AG10803 (cell line): Measurements from ENCODE around the gene NCSTN.

Experiments used
- DNase-seq: peaks from one replicate; pipeline ENCODE4 v3.0.0; 2010; ENCODE audit warnings: low read depth
- H3K4me3 ChIP-seq: 2 replicates; pipeline ENCODE4 v1.5.1; 2011; ENCODE audit warnings: mild to moderate bottlenecking, low read length, control low read depth
- TF ChIP-seq, protein P1 (sequence below): conservative IDR thresholded peaks from 2 replicates; pipeline ENCODE4 v1.5.1; 2011; ENCODE audit warnings: mild to moderate bottlenecking, low read length, control low read depth, inconsistent platforms

The NCSTN gene

DNA sequence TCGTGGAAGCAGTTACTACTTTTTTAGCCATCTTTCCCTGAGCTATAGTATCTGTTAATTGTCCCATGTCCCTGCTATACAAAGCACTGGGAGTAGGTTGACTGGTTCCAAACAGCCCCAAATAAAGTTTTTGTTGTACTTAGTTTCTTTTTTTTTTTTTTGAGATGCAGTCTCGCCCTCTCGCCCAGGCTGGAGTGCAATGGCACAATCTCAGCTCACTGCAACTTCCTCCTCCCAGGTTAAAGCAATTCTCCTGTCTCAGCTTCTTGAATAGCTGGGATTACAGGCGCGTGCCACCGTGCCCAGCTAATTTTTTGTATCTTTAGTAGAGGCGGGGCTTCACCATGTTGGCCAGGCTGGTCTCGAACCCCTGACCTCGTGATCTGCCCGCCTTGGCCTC is 3.3 kb downstream of the NCSTN start:
- DNase-seq = no peak
- TF ChIP-seq, protein P1, sequence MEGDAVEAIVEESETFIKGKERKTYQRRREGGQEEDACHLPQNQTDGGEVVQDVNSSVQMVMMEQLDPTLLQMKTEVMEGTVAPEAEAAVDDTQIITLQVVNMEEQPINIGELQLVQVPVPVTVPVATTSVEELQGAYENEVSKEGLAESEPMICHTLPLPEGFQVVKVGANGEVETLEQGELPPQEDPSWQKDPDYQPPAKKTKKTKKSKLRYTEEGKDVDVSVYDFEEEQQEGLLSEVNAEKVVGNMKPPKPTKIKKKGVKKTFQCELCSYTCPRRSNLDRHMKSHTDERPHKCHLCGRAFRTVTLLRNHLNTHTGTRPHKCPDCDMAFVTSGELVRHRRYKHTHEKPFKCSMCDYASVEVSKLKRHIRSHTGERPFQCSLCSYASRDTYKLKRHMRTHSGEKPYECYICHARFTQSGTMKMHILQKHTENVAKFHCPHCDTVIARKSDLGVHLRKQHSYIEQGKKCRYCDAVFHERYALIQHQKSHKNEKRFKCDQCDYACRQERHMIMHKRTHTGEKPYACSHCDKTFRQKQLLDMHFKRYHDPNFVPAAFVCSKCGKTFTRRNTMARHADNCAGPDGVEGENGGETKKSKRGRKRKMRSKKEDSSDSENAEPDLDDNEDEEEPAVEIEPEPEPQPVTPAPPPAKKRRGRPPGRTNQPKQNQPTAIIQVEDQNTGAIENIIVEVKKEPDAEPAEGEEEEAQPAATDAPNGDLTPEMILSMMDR = no peak

DNA sequence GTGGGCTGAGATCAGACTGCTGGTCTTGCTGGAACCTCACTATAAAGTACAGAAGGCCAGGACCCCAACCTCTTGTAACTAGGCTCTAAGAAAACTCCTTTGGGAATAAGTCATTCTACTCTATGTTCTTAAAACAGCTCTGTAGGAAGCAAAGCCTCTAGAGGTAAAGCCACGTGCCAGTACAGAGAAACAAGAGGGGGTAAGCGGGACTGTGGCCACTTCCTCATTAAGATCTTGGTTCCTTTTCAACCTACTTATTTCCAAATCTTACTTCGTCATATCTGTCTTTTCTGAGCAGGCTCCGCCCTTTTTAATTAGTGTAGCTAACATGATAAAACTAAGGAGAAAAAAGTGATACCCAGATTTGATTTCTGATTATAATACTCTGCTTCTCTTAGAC is 3.8 kb downstream of the NCSTN start:
- H3K4me3 ChIP-seq = no peak overlapping the region
- no peak for DNase-seq
- TF ChIP-seq, protein P1 = no peak

More for the DNA sequence above, 3.3 kb downstream of the NCSTN start:
- no peak overlapping the region for H3K4me3 ChIP-seq

DNA sequence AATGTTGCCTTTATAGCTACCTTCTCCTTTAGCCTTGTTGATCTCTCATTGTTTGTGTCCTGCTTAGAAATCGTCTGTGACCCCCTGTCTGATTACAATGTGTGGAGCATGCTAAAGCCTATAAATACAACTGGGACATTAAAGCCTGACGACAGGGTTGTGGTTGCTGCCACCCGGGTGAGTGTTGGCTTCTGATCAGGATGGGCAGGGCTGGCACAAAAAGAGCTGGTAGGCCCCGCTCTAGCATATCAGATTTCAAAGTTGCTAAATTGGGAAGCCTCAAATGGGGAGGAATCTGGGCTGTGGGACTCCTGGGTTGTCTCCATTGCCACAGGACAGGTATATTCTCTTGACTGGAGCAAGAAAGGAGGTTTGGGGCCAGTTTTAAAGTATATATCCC is 8.4 kb downstream of the NCSTN start:
- TF ChIP-seq, protein P1 = no peak
- H3K4me3 ChIP-seq = no peak overlapping the region
- no peak for DNase-seq

DNA sequence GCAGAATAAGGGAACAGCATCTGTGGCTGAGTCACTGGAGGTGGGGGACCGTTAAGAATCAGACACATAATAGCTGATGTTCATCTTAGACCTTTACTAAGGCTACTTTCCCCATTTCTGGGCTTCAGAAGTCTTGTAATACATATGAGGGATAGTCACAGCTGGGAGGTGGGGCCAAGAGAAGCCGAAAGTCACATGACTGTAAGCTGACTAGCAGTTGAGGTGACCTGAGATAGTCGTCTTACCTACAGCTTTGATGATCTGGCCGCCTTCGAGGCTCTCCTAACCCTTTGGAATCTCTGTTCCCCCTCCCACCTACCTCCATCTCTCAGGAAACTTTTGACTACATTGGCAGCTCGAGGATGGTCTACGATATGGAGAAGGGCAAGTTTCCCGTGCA is 9.4 kb downstream of the NCSTN start:
- H3K4me3 ChIP-seq = no peak overlapping the region
- TF ChIP-seq, protein P1 = no peak
- no peak for DNase-seq

DNA sequence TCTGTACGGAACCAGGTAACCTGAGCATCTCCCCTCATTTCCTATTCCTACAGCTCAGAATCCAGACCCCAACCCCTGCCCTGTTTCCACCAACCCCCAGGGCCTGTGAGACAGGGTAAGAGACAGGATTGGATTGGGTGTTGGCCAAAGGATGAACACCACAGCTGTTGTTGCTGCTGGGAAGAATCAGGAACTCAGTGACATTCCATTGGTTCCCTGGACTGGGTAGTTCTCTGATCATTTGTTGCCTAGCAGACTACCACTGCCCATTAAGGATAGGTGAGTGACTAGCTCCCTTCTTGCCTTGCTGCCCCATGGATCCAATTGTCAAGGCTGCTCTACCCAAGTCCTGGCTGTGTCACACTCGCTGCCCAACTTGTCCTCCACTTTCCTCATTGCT is 10.0 kb downstream of the NCSTN start:
- TF ChIP-seq, protein P1 = no peak
- no peak overlapping the region for H3K4me3 ChIP-seq
- peak; percentile 22 for DNase-seq

- no peak overlapping the region for H3K4me3 ChIP-seq
- peak; percentile 12 for DNase-seq
- TF ChIP-seq, protein P1 = peak; percentile 53
These were observed 11.3 kb downstream of the NCSTN start for GRCh38 chr1:160354388-160354985.

DNA sequence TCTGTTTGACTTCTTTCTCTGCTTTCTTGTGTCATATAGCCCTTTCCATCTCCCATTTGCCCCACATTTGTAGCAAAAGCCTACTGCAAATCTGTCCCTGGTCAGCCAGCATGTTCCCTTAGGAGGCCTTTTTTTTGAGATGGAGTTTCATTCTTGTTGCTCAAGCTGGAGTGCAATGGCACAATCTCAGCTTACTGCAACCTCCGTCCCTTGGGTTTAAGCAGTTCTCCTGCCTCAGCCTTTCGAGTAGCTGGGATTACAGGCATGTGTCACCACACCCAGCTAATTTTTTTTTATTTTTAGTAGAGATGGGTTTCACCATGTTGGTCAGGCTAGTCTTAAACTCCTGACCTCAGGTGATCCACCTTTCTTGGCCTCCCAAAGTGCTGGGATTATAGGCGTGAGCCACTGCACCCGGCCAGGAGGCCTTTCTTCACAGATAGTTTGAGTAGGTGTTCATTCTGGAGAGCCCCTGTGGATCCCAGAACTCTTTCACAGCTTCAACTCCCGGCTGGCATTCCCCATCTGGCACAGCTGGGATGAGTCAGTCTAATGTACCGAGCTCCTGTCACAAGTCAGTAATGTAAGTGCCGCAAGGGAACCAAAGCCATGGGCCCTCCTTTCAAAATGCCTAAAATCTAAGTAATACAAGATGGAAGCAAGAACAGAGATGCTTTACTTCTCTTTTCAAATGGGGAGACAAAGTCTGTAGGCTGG is 14.3 kb downstream of the NCSTN start:
- TF ChIP-seq, protein P1 = no peak
- DNase-seq = peak; percentile 56
- H3K4me3 ChIP-seq = no peak overlapping the region
